Activated gamma-delta T cell treated with anti-CD3 and anti-CD28 coated beads, Interleukin-2, amount 50 U/mL, for 16 hours (primary cell): ENCODE data around the gene MLXIPL.
"Not testable (repeated sequence)": the region's sequence is repeated elsewhere in the genome, so short reads cannot be mapped to it uniquely, and the experiment has no call there.

Experiments
- DNase-seq: peaks from one replicate; pipeline ENCODE4 v3.0.0-alpha.2; 2020; ENCODE audit warnings: low read depth

Gene MLXIPL

DNA sequence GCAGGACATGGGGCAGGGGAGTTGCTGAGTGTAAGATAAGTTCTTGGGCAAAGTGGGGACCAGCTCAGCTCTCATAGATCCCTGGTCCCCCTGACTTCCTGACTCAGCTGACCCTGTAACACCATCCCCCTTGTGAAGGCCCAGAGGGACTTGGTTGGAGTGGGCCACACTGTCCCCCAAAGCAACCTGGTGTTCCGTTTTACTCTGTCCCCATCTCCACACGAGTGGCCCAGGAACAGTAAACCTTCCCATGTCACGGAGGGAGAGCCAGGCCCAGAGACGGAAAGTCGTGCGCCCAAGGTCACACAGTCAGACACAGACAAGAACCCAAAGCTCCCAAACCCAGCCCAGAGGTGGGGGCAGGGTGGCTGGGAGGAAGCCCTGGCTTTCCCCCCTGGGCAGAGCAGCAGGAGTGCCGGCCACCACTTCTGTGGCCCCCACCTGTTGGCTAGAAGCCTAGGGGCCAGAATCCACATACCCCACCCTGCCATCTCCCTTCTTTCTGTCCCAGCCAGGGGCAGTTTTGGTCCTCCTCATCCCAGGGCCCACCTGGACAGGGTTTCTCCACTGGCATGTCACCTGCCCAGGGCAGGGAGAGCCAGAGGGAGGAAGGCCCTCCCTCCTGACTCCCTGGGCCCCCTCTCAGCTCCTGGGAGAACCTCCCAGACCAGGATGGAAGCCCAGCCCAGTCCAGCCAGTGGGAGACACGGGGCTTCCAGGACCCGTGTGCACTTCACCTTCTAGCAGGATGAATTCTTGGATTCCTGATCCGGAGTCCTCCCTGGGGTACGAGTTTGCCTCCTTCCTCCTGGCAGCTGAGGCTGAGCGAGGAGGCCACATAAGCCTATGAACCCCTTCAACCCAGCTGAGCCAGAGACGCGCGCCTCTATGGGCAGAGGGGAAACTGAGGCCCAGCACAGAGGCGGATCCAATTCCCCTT is 22.7 kb upstream of the MLXIPL start:
- no peak for DNase-seq

DNA sequence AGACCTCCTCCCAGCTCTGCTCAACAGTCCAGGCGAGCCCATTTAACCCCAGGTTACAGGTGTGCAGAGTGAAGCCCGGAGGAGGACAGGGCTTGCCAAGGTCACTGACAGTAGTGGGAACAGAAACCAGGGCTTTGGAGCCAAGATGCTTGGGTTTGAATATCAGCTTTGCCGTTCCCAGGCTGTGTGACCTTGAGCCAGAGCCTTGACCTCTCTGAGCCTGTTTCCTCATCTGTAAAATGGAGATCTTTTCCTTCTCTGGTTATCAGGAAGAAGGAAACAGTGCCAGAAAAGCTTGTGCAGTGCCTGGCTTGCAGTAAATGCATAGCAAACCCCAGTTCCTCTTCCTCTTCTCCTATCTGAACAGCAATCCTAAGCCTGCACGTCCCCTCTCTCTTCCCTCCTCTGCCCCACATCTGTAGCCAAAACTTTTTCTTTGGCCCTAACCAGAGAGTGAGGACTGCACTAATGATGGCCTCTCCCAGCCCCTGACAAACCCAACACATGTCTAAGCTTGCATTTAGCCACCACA is 21.4 kb upstream of the MLXIPL start:
- DNase-seq: no peak

DNA sequence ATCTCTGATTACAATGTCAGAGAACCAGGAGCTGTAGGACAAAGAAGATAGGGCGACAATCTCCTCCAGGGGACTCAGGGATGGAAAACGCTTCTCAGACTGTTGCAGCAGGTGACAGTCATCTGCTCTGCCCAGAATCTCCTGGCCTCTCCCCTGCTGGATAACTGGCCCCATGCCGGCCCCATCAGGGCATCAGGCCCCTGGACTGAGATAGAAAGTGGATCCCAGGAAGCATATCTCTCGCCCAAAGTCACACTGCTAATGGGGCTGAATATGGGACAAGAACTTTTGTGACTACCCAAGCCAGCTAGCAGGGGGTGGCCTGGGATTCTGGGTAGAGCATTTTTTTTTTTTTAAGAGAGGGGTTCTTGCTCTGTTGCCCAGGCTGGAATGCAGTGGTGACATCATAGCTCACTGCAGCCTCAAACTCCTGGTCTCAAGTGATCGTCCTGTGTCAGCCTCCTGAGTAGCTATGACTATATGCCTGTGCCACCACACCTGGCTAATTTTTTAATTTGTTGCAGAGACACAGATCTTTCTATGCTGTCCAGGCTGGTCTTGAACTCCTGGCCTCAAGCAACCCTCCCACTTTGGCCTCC is 20.5 kb upstream of the MLXIPL start:
- no peak for DNase-seq

DNA sequence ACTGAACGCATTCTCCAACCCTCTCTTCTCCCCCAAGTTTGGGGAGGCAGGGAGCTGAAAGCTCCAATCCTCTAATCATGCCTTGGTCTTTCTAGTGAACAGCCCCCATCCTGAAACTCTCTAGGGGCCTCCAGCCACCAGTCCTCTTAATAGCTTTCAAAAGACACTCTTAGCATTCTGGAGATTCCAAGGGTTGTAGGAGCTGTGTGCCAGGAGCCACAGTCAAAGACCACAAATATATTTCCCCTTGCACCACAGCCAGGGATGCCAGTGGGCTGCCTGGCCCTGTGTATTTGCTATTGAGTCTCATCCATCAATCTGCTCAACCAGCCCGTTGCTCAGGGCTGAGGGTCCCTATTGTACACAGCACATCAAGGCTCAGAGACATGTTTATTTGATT is 18.5 kb upstream of the MLXIPL start:
- no peak for DNase-seq

DNA sequence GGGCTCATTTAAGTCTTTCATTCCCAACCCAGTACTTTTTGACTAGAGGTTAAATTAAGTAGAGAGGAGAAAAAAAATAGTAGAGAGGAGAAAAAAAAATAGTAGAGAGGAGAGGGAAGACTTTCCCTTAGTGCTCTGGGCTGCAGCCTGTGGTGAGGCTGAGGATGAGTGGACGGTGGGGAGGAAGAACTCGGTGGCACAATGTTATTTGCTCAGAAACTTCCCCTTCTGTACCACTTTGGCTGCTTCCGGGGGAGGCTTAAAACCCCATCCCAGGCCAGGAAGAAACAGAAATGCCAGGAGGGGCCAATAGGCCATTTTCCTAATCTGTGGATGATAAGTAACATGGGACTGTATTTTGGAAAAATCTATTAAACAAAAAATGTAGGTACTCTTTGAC is 14.6 kb upstream of the MLXIPL start:
- DNase-seq: no peak

DNA sequence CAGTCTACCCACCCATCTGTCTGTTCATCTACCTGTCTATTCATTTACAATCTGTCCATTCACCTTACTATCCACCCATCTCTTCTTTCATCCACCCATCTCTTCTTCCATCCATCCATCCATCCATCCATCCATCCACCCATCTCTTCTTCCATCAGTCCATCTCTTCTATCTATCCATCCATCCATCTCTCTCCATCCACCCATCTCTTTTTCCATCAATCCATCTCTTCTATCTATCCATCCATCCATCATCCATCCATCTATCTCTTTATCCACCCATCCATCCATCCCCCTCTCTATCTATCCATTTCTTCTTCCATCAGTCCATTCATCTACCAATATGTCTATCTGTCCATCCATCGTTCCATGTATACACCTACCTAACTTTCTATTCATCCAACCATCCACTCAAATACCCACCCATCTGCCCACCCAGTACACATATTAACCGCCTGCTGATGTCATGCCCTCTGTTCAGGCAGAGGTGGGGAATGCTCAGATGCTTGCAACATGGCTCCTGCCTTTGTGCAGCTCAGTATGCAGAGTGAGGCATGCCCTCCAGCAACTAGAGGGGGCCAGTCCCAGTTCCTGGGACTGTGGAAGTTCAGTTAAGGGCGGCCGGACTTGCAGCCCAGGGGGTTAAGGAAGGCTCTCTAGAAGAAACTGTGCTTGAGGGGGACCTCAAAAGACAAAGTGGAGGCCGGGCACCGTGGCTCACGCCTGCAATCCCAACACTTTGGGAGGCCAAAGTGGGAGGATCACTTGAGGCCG is 11.3 kb upstream of the MLXIPL start:
- no peak for DNase-seq

DNA sequence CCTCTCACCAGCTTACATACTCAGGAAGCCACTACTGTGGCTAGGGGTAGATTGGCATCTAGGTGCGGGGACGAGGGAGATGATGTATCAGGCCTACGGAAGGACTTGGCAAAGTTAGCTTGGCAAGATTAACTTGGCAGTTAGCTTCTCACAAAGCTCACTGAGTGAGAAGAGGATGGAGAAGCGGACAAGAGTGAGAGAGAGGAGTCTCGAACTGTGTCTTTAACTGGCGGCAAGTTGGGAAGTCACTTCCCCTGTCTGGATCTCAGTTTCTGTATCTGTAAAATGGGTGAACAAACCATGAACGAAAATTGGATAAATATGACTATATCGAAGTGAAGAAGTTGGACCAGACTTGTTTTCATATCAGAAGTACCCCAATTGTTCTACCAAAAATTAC is 9.5 kb upstream of the MLXIPL start:
- no peak for DNase-seq

DNA sequence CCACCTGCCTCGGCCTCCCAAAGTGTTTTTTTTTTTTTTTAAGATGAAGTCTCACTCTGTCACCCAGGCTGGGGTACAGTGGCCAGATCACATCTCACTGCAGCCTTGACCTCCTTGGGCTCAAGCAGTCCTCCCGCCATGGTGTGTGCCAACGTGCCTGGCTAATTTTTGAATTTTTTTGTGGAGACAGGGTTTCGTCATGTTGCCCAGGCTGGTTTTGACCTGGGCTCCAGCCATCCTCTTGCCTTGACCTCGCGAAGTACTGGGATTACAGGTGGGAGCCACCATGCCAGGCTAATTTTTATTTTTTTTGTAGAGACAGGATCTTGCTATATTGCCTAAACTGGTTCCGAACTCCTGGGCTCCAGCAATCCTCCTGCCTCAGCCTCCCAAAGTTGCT is 9.0 kb upstream of the MLXIPL start:
- no peak for DNase-seq

DNA sequence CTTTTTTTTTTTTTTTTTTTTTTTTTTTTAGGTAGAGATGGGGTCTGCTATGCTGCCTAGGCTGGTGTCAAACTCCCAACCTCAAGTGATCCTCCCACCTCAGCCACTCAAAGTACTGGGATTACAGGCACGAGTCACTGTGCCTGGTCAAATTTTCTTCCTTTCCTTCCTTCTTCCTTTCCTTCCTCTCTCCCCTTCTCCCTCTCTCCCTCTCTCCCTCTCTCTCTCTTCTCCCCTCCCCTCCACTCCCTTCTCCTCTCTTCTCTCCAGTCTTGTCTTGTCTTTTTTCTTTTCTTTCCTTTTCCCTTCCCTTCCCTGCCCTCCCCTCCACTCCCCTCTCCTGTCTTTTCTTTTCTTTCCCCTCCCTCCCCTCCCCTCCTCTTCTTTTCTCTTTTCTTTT is 7.2 kb upstream of the MLXIPL start:
- no peak for DNase-seq

DNA sequence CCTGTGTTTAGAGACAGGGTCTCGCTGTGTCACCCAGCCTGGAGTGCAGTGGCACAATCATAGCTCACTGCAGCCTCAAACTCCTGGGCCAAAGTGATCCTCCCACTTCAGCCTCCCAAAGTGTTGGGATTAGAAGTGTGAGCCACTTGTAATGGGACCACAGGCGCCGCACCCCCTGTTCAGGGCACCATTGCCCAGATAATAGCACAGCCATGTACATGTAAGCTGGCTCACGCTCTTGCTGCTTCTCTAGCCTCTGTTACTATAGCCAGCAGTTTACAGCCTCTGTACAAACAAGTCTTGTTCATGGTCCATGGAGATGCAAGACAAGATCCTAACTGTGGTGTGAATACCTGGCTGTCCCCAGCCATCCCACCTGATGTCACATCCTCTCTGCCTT is 4.2 kb upstream of the MLXIPL start:
- DNase-seq: no peak

DNA sequence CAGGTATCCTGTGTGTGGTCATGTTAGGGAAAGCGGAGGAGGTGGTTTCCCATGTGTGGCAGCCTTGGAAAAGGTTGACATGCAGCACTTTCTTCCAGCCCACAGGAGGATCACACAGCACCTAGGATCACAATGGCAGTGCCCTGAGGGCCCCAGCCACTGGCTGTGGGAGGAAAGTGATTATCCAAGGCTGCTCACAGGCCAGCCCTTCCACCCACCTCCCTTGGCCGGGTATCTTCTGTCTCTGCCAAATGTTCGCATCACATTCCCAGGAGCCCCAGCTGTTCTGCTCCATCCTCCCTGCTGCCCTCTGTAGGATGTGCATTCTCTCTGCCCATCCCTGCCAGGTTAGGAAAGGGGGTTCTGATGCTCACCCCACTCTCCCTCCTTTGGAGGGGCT is 2.5 kb upstream of the MLXIPL start:
- no peak for DNase-seq

DNA sequence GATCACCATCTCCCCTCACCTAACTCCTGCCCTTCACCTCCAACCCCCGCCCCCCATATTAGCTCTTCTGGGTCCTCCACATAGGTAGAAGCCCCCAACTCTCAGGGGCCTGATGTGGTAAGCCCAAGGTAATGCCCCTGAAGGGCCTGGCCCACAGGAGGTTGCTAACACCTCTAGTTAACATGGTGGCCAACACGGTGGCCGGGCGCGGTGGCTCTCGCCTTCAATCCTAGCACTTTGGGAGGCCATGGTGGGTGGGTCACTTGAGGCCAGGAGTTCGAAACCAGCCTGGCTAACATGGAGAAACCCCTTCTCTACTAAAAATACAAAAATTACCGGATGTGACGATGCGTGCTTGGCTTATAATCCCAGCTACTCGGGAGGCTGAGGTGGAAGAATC is 954 bp upstream of the MLXIPL start:
- no peak for DNase-seq

DNA sequence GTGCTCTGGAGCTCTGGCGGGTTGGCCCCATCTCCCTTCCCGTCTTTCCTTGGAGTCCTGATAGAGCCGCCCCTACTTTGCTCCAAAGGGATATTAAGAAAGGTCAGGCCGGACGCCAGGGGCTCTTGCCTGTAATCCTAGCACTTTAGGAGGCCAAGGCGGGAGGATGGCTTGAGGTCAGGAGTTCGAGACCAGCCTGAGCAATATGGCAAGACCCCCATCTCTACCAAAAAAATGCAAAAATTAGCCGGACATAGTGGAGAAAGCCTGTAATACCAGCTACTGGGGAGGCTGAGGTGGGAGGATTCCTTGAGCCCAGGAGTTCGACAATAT is 313 bp upstream of the MLXIPL start:
- no peak for DNase-seq

DNA sequence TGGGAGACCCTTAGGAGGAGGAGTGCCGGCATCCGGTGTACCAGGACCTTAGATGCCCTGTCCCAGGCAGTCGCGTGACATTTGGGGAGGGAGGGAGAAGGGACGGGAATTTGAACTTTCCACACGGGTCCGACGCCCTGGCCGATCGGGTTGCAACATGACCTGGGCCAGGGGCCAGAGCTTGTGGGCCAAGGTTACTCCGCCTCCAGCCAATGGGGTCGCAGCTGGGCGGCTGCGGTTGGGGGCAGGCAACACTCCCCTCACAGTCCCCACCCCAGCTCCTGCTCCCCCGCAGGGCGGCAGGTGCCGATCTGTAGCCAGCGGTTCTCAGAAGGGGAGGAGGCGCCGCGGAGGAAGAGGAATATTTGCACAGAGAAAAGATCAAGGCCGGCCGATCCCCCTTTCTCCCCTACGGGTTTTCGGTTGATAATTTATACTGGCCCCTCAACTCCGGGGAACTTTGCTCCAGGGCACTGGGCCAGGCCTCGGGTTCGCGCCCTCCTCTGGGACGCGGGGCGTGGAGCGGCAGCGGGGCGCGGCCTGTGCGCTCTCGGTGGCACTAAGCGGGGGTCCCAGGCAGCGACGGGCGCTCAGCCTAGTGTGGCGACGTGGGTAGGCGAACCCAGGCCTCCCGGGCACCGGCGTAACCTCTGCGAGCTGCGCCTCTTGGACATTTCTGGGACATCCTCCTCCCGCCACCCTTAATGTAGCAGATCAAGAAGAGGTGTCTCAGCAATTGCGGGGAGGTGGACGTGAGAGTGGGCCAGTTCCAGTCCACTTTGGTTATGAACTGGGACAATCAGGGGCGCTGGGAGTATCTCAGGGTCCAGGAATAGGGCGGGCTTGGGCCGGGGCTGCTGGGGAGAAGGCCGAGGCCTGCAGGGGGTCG is 1.2 kb downstream of the MLXIPL start:
- no peak for DNase-seq

DNA sequence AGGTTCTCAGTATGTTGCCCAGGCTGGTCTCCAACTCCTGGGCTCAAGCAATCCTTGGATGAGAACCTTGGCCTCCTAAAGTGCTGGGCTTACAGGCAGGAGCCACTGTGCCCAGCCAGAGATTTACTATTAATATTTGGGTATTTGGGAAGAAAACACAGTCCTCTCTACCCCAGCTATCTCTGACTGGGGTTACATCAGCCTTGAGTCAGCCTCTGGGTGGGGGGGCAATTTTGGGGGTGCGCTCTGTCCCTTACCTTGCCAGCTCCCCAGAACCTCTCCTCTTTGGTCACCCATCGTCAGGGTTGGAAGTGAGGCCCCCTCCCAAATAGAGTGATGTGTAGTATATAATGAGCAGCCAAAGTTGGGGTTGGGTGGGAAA is 1.8 kb downstream of the MLXIPL start:
- DNase-seq: no peak

DNA sequence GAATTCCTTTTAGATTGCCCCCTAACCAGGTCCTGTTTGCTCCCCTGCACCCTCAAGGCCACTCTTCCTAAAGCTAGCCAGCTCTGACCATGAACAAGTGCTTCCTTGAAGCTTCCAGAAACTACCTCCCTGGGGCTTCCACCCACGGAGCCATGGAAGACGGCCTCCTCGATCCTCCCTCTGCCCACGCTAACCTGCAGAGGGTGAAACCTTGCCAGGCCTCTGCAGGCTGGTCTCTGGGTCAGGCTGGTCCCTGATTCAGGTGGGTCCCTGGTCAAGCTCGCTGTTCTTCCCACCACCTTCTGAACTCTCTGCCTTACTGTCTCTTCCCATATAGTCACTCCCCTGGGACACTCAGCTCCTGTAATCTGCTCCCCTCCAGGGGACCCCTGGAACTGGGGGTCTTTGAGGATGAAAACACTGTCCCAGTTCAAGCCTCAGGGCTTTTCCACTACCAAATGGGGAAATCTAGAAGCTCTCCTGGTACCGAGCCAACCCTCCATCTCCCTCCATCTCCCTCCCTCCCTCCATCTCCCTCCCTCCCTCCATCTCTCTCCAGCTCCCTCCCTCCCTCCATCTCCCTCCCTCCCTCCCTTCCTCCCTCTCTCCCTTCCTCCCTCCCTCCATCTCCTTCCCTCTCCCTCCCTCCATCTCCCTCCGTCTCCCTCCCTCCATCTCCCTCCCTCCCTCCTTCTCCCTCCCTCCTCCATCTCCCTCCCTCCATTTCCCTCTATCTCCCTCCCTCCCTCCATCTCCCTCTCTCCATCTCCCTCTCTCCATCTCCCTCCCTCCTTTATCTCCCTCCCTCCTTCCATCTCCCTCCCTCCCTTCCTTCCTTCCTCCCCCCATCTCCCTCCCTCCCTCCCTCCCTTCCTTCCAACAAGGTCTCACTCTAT is 2.9 kb downstream of the MLXIPL start:
- no peak for DNase-seq

DNA sequence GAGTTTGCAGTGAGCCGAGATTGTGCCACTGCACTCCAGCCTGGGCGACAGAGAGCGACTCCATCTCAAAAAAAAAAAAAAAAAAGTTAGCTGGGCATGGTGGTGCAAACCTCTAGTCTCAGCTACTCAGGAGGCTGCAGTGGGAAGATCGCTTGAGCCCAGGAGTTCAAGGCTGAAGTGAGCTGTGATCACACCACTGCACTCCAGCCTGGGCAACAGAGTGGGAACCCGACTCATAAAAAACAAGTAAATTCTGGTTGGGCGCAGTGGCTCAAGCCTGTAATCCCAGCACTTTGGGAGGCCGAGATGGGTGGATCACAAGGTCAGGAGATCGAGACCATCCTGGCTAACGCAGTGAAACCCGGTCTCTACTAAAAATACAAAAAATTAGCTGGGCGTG is 4.9 kb downstream of the MLXIPL start:
- DNase-seq: not testable (repeated sequence)

DNA sequence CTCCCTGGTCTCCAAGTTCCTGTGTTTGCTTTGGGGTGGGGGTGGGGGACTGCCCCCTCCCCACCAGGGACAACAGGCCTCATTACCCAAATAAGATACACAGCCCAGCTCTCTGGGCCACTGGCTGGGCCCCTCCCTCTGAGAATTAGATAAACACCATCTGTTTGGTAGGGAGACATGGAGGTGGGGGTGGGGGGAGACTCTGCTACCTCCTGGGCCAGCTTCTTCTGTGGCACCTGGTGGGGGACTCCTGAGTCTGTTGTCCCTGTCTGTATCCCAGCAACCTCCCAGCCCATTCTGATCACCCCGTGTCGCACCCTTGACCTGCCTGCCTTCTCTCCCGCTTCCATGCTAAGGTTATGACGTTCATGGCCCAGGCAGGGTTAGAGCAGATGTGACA is 5.8 kb downstream of the MLXIPL start:
- no peak for DNase-seq

DNA sequence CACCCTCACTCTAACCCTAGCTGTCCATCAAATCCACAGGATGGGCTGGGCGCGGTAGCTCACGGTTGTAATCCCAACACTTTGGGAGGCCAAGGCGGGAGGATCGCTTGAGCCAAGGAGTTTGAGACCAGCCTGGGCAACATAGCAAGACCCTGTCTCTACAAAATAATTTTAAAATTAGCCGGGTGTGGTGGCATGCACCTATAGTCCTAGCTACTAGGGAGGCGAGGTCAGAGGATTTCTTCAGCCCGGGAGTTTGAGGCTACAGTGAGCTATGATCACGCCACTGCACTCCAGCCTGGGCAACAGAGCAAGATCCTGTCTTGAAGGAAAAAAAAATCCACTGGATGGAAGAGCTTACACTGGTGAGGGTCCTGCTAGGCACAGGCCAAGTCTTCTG is 6.8 kb downstream of the MLXIPL start:
- not testable (repeated sequence) for DNase-seq

DNA sequence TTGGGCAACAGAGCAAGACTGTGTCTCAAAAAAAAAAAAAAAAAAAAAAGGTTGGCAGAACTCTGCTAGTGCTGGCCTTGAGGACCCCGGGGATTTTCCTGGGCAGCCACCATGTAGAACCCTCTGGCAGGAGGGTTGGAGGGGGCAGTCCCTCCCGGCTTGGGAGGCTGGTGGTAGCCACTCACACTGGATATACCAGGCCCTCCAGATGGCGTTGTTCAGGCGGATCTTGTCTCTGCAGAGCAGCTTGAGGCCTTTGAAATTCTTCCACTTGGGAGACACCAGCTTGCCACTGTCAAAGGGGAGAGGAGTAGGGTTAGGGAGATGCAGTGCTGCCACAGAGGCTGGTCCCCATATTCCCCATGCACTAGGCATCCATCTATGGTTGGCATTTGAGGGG is 8.4 kb downstream of the MLXIPL start:
- no peak for DNase-seq

DNA sequence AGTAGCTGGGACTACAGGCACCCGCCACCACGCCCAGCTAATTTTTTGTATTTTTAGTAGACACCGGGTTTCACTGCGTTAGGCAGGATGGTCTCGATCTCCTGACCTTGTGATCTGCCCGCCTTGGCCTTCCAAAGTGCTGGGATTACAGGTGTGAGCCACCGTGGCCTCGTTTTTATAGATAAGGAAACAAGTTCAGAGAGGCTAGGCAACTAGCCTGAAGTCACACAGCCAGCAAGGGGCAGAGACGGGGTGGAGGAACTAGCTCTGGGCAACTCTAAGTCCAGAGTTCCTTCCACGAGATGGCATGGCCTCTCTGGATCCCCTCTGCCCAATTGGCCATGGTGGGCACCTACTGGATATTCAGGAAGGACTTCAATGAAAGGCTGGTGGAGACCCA is 9.4 kb downstream of the MLXIPL start:
- DNase-seq: not testable (repeated sequence)
